ENCODE measurements around the gene KDM5B.

KDM5B gene

DNA sequence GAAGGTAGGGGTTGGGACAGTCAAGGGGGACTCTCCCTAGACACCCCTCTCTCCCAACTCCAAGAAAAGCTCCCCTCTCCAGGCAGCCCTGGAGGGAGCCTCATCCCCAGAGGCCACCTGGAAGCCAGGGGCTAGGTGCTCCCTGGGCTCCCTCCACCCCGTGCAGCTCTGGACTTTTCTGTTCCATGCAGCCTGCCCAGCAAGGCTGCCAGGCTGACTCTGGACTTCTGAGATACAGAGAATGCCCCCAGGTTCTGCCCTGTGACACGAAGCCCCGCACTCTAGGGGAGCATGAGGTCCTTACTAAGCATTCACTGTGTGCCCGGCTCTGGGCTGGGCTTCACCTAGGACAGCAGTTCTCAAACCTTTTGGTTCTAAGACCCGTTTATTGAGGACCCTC, 108.2 kb downstream of the KDM5B start:
- H3K9me3 ChIP-seq (replicated peaks; ENCODE audit: insufficient read depth, low read length) = no peaks in the 10 kb centered on the region
- TF ChIP-seq EZH2 (optimal IDR thresholded peaks at IDR 0.05; ENCODE audit: low read depth, low read length) = no peak
- TF ChIP-seq EZH2phosphoT487 (IDR thresholded peaks at IDR 0.05; ENCODE audit: low read length) = no peak
- no peak for TF ChIP-seq CTCF (IDR thresholded peaks at IDR 0.05; ENCODE audit: low read length)
- no peak overlapping the region for H2AFZ ChIP-seq (ENCODE audit: low read length)
- H3K27ac ChIP-seq (ENCODE audit: low read length) = no peak overlapping the region
- H3K4me2 ChIP-seq (ENCODE audit: low read depth, low read length) = no peak overlapping the region
- H3K27me3 ChIP-seq (replicated peaks; ENCODE audit: insufficient read depth, low read length) = peaks cover 69% of the 10 kb centered on the region
- no peaks in the 10 kb centered on the region for H3K36me3 ChIP-seq (replicated peaks; ENCODE audit: insufficient read depth, low read length)
- DNase-seq = no peak
- no peaks in the 10 kb centered on the region for H3K9me2 ChIP-seq (replicated peaks; ENCODE audit: insufficient read depth, low read length)
- no peak overlapping the region for H3K4me3 ChIP-seq (ENCODE audit: low read length)
- H3F3A ChIP-seq (ENCODE audit: insufficient read depth, low read length) = no peaks in the 10 kb centered on the region
- H3K79me2 ChIP-seq (ENCODE audit: low read length) = no peaks in the 10 kb centered on the region
- H3K4me1 ChIP-seq (ENCODE audit: low read length) = no peaks in the 10 kb centered on the region
- H4K20me1 ChIP-seq (ENCODE audit: insufficient read depth, low read length) = no peaks in the 10 kb centered on the region
- H3K9ac ChIP-seq (ENCODE audit: low read length) = no peak overlapping the region

DNA sequence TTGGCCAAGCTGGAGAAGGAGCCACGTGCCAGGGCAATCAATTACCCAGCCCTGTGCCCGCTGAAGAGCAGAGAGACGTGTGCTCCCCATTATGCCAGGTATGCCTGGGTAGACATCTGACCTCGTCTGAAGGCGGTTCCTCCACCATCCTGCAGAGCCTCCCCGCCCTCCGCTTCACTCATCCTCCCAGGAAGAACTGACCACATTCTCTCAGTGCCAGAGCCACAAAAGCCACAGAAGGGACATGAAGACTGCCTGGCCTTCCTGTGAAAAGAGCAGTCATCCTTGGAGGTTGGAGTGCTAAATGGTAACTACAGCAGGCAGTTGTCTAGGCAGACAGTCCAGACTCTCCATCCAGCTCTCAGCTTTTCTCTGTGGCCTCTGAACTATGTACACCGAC, 109.9 kb downstream of the KDM5B start:
- Histone ChIP-seq H3K79me2 (ENCODE audit: low read length) (no peaks in the 10 kb centered on the region), H3K4me1 (ENCODE audit: low read length) (no peaks in the 10 kb centered on the region), H4K20me1 (ENCODE audit: insufficient read depth, low read length) (no peaks in the 10 kb centered on the region), H3K9me2 (replicated peaks; ENCODE audit: insufficient read depth, low read length) (no peaks in the 10 kb centered on the region), H3K4me2 (ENCODE audit: low read depth, low read length) (no peak overlapping the region), H3K9ac (ENCODE audit: low read length) (no peak overlapping the region), H3F3A (ENCODE audit: insufficient read depth, low read length) (no peaks in the 10 kb centered on the region), H3K4me3 (ENCODE audit: low read length) (no peak overlapping the region), H3K27ac (ENCODE audit: low read length) (no peak overlapping the region), H3K9me3 (replicated peaks; ENCODE audit: insufficient read depth, low read length) (no peaks in the 10 kb centered on the region), H3K36me3 (replicated peaks; ENCODE audit: insufficient read depth, low read length) (no peaks in the 10 kb centered on the region), H2AFZ (ENCODE audit: low read length) (no peak overlapping the region), H3K27me3 (replicated peaks; ENCODE audit: insufficient read depth, low read length) (peaks cover 63% of the 10 kb centered on the region)
- TF ChIP-seq CTCF (IDR thresholded peaks at IDR 0.05; ENCODE audit: low read length) (no peak), EZH2 (optimal IDR thresholded peaks at IDR 0.05; ENCODE audit: low read depth, low read length) (no peak), EZH2phosphoT487 (IDR thresholded peaks at IDR 0.05; ENCODE audit: low read length) (no peak)
- DNase-seq = no peak

DNA sequence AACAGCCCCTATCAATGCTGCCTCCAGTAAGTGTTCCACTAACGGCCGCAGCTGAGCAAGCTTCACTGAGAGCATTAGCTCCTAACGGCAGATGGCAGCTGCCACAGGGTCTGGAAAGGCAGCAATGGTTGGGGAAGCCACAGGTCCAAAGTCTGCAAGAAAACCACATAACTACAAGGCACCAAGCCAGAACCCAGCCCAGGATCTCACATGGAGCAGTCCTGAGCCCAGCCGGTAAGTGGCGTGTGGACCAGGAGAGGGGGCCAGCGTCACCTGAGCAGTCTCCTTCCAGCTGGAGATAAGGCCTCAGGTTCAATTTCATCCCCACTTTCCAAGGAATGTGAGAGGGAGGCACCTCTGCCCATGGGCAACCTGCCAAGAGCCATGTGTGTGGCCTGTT, 111.2 kb downstream of the KDM5B start:
- no peak for DNase-seq
- H3K27me3 ChIP-seq (replicated peaks; ENCODE audit: insufficient read depth, low read length) = peaks cover 63% of the 10 kb centered on the region
- no peaks in the 10 kb centered on the region for H4K20me1 ChIP-seq (ENCODE audit: insufficient read depth, low read length)
- H3K9me2 ChIP-seq (replicated peaks; ENCODE audit: insufficient read depth, low read length) = no peaks in the 10 kb centered on the region
- TF ChIP-seq EZH2phosphoT487 (IDR thresholded peaks at IDR 0.05; ENCODE audit: low read length) (no peak), CTCF (IDR thresholded peaks at IDR 0.05; ENCODE audit: low read length) (no peak), EZH2 (optimal IDR thresholded peaks at IDR 0.05; ENCODE audit: low read depth, low read length) (no peak)
- H3K4me2 ChIP-seq (ENCODE audit: low read depth, low read length) = no peak overlapping the region
- no peaks in the 10 kb centered on the region for H3K79me2 ChIP-seq (ENCODE audit: low read length)
- H3K9me3 ChIP-seq (replicated peaks; ENCODE audit: insufficient read depth, low read length) = no peaks in the 10 kb centered on the region
- H3K4me1 ChIP-seq (ENCODE audit: low read length) = no peaks in the 10 kb centered on the region
- no peaks in the 10 kb centered on the region for H3F3A ChIP-seq (ENCODE audit: insufficient read depth, low read length)
- H3K27ac ChIP-seq (ENCODE audit: low read length) = no peak overlapping the region
- H3K9ac ChIP-seq (ENCODE audit: low read length) = no peak overlapping the region
- H3K36me3 ChIP-seq (replicated peaks; ENCODE audit: insufficient read depth, low read length) = no peaks in the 10 kb centered on the region
- H3K4me3 ChIP-seq (ENCODE audit: low read length) = no peak overlapping the region
- no peak overlapping the region for H2AFZ ChIP-seq (ENCODE audit: low read length)
